ENCODE data around the gene COL27A1.

COL27A1 gene

GRCh38 chr9:114291886-114292590, 136.7 kb downstream of the COL27A1 start:
- in situ Hi-C loops (cut with MboI; ENCODE audit: low sequenced_read_pairs, unreplicated experiment) = no loop called here
- DNase-seq (ENCODE audit: low spot score) = no peak
- no peak for TF ChIP-seq CTCF (IDR thresholded peaks at IDR 0.05; ENCODE audit: borderline replicate concordance, control extremely low read depth, extremely low read depth, insufficient read depth, missing control alignments)

DNA sequence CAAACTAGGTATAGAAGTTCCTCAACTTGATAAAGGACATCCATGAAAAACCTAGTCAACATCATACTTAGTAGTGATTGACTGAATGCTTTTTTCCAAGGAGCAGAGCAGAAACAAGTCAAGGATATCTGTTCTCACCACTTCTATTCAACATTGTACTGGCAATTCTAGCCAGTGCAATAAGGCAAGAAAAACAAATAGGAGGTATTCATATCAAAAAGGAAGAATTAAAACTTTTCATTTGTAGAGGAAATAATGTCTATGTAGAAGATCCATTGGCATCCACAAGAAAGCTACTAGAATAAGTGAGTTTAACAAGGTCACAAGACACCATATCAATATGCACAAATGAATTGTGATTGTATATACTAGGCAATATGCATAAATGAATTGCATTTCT, 139.3 kb downstream of the COL27A1 start:
- no peak for DNase-seq (ENCODE audit: low spot score)
- TF ChIP-seq CTCF (IDR thresholded peaks at IDR 0.05; ENCODE audit: borderline replicate concordance, control extremely low read depth, extremely low read depth, insufficient read depth, missing control alignments) = no peak
- in situ Hi-C loops (cut with MboI; ENCODE audit: low sequenced_read_pairs, unreplicated experiment) = no loop called here

GRCh38 chr9:114296338-114296737, 141.0 kb downstream of the COL27A1 start:
- in situ Hi-C loops (cut with MboI; ENCODE audit: low sequenced_read_pairs, unreplicated experiment) = no loop called here

DNA sequence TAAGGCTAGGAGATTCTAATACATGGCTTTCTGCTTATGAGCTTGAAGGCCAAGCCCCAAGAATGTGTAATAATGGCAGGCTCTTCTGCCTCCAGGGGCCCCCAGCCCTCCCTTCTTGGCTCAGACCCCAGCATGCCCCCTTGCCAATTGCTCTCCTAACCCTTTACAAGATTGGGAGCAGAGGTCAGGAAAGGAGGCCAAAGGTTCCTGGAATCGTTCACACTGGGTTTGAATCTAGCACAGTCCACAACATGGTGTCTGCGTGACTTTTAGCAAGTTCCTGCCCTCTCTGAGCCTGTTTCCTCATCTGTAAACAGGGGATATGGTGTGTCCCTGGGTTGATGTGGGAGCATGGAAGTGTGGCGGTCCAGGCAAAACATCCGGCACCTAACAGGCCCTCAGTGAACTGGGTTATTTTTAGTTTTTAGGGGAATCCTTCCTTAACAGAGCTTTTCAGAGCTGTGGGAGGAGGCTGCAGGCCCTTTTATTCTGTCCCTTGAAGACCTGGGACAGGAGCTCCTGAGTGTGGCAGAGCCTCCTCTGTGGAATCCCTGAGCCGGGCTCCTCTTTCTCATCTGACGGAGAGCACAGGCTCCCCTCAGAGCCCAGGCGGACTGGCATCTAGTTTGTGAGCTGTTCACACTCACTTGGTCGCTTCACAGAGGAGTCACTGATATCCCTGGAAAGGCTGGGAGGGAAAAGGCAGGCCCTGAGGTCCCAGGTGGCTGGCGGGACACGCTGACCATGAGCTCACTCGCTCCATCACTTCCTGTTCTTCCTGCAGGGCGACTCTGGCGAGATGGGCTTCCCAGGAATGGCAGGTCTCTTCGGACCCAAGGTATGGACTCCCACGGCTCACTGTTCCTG, 144.2 kb downstream of the COL27A1 start:
- no peak for DNase-seq (ENCODE audit: low spot score)
- in situ Hi-C loops (cut with MboI; ENCODE audit: low sequenced_read_pairs, unreplicated experiment) = no loop called here
- TF ChIP-seq CTCF (IDR thresholded peaks at IDR 0.05; ENCODE audit: borderline replicate concordance, control extremely low read depth, extremely low read depth, insufficient read depth, missing control alignments) = no peak

More at GRCh38 chr9:114296338-114296737, 141.0 kb downstream of the COL27A1 start:
- TF ChIP-seq CTCF (IDR thresholded peaks at IDR 0.05; ENCODE audit: borderline replicate concordance, control extremely low read depth, extremely low read depth, insufficient read depth, missing control alignments) = no peak
- no peak for DNase-seq (ENCODE audit: low spot score)

GRCh38 chr9:114300153-114300845, 145.0 kb downstream of the COL27A1 start:
- no peak for TF ChIP-seq CTCF (IDR thresholded peaks at IDR 0.05; ENCODE audit: borderline replicate concordance, control extremely low read depth, extremely low read depth, insufficient read depth, missing control alignments)
- no peak for DNase-seq (ENCODE audit: low spot score)
- in situ Hi-C loops (cut with MboI; ENCODE audit: low sequenced_read_pairs, unreplicated experiment) = no loop called here
